H1 (cell line): ENCODE results near the gene LHPP. TPM values are rescaled to one million over a fixed set of nuclear protein-coding genes. Genes with fewer than 3 reads are reported as not detected.

Source experiments
- CTCF ChIA-PET: fragments of 300-600 bp; sonication (Branson Sonifier 250); formaldehyde crosslinking; loops from one replicate; lab custom pipeline; 2021; ENCODE audit not compliant: partially characterized antibody; lab: Charles Lee
- POLR2A ChIA-PET: fragments of 300-600 bp; sonication (Branson Sonifier 250); formaldehyde crosslinking; loops from one replicate; lab custom pipeline; 2021; ENCODE audit warnings: inconsistent platforms; ENCODE audit not compliant: partially characterized antibody; lab: Charles Lee
- DNase-seq, 2 experiments: peaks; one replicate each; pipeline versions ENCODE4 v3.0.0 to v3.0.0-alpha.2; 2010 to 2022; ENCODE audit warnings: low spot score in 2 of 2, low read depth in 1 of 2, mixed read lengths in 1 of 2
- FAIRE-seq: peaks from 2 replicates; lab custom pipeline; 2011; peaks lifted over from hg19 to GRCh38; lab: Jason Lieb, UNC
- H2AFZ ChIP-seq: 2 replicates; pipeline ENCODE4 v1.8.1; 2012; ENCODE audit warnings: low read length, inconsistent platforms
- H2AK5ac ChIP-seq: 2 replicates; pipeline ENCODE4 v1.6.1; 2013; ENCODE audit warnings: low read depth, low read length
- H2BK120ac ChIP-seq: replicated peaks from 2 replicates; pipeline ENCODE3; 2013; ENCODE audit warnings: low read depth, low read length, inconsistent platforms
- H2BK12ac ChIP-seq: 2 replicates; pipeline ENCODE4 v1.6.1; 2013; ENCODE audit warnings: low read depth, low read length
- H2BK15ac ChIP-seq: 2 replicates; pipeline ENCODE4 v1.6.1; 2013; ENCODE audit warnings: low read length
- H2BK20ac ChIP-seq: 2 replicates; pipeline ENCODE4 v1.6.1; 2013; ENCODE audit warnings: low read length
- H2BK5ac ChIP-seq: 2 replicates; pipeline ENCODE4 v1.6.1; 2013; ENCODE audit warnings: low read depth, low read length
- H3K14ac ChIP-seq: 2 replicates; pipeline ENCODE4 v1.6.1; 2013; ENCODE audit warnings: inconsistent platforms; ENCODE audit not compliant: insufficient read length
- H3K18ac ChIP-seq: 2 replicates; pipeline ENCODE4 v1.6.1; 2013; ENCODE audit warnings: low read length; ENCODE audit errors: extremely low read depth
- H3K23ac ChIP-seq: 2 replicates; pipeline ENCODE4 v1.6.1; 2013; ENCODE audit warnings: inconsistent platforms; ENCODE audit not compliant: insufficient read length
- H3K23me2 ChIP-seq: 2 replicates; pipeline ENCODE4 v1.6.1; 2013; ENCODE audit warnings: low read depth, low read length
- H3K27ac ChIP-seq: 2 replicates; pipeline ENCODE4 v1.6.1; 2011; ENCODE audit warnings: low read depth, low read length, inconsistent platforms
- H3K27me3 ChIP-seq, 4 experiments: replicated peaks in 1 of 4; 1 replicate in 1 of 4; 2 replicates in 3 of 4; pipeline versions ENCODE4 v1.6.1 to v1.8.1; 2011 to 2013; ENCODE audit warnings: low read length in 3 of 4, mild to moderate bottlenecking in 3 of 4, inconsistent platforms in 2 of 4, mixed read lengths in 2 of 4, moderate library complexity in 1 of 4; ENCODE audit not compliant: control insufficient read depth in 3 of 4, insufficient read depth in 3 of 4; ENCODE audit errors: extremely low read depth in 1 of 4
- H3K36me3 ChIP-seq, 4 experiments: 2 replicates each; pipeline versions ENCODE4 v1.6.1 to v1.8.1; 2011 to 2013; ENCODE audit warnings: mild to moderate bottlenecking in 4 of 4, low read length in 3 of 4, moderate library complexity in 2 of 4, control low read depth in 1 of 4, inconsistent platforms in 1 of 4; ENCODE audit not compliant: insufficient read depth in 4 of 4, control insufficient read depth in 2 of 4
- H3K4ac ChIP-seq: replicated peaks from 2 replicates; pipeline ENCODE3; 2013; ENCODE audit warnings: low read length, low read depth, mixed read lengths, inconsistent platforms; ENCODE audit not compliant: insufficient read length
- H3K4me1 ChIP-seq, 4 experiments: replicated peaks in 1 of 4; 1 replicate in 1 of 4; 2 replicates in 3 of 4; pipeline versions ENCODE4 v1.6.1 to v1.8.1; 2011 to 2013; ENCODE audit warnings: low read length in 3 of 4, inconsistent platforms in 2 of 4, mixed read lengths in 1 of 4; ENCODE audit not compliant: insufficient read depth in 4 of 4, control insufficient read depth in 3 of 4
- H3K4me2 ChIP-seq, 2 experiments: 2 replicates each; pipeline versions ENCODE4 v1.6.1 to v1.8.1; 2011 to 2013; ENCODE audit warnings: low read depth in 2 of 2, low read length in 2 of 2, control low read depth in 1 of 2, inconsistent platforms in 1 of 2, mild to moderate bottlenecking in 1 of 2; ENCODE audit not compliant: insufficient read depth in 1 of 2
- H3K4me3 ChIP-seq, 4 experiments: fragments of 200-600, 300-600 bp in 1 of 4; sonication (generic), shearing (Covaris generic), sonication (Bioruptor Twin) in 1 of 4; 2 replicates each; pipeline versions ENCODE4 v1.5.1 to v1.8.1; 2011 to 2016; ENCODE audit warnings: low read length in 4 of 4, low read depth in 3 of 4, control low read depth in 2 of 4, inconsistent platforms in 2 of 4, mild to moderate bottlenecking in 2 of 4, mixed read lengths in 1 of 4, moderate library complexity in 1 of 4; ENCODE audit not compliant: insufficient read depth in 2 of 4; ENCODE audit errors: extremely low read depth in 1 of 4
- H3K56ac ChIP-seq: replicated peaks from 2 replicates; pipeline ENCODE3; 2013; ENCODE audit warnings: low read depth, mild to moderate bottlenecking, mixed read lengths, low read length, inconsistent platforms; ENCODE audit not compliant: insufficient read length
- H3K79me1 ChIP-seq: 2 replicates; pipeline ENCODE4 v1.6.1; 2013; ENCODE audit warnings: low read depth, low read length, control low read depth
- H3K79me2 ChIP-seq, 2 experiments: 2 replicates each; pipeline versions ENCODE4 v1.6.1 to v1.8.1; 2012 to 2013; ENCODE audit warnings: low read length in 2 of 2, mild to moderate bottlenecking in 2 of 2, inconsistent platforms in 1 of 2; ENCODE audit not compliant: insufficient read depth in 2 of 2, control insufficient read depth in 1 of 2
- H3K9ac ChIP-seq, 4 experiments: replicated peaks in 1 of 4; 1 replicate in 1 of 4; 2 replicates in 3 of 4; pipeline versions ENCODE4 v1.6.1 to v1.8.1; 2011 to 2013; ENCODE audit warnings: low read depth in 3 of 4, low read length in 3 of 4, control low read depth in 2 of 4, mild to moderate bottlenecking in 2 of 4, moderate library complexity in 2 of 4, inconsistent platforms in 1 of 4; ENCODE audit errors: extremely low read depth in 1 of 4
- H3K9me3 ChIP-seq, 2 experiments: 2 replicates each; pipeline versions ENCODE4 v1.6.1 to v1.8.1; 2012 to 2013; ENCODE audit warnings: mild to moderate bottlenecking in 2 of 2, moderate library complexity in 2 of 2, control low read depth in 1 of 2, inconsistent platforms in 1 of 2, low read depth in 1 of 2, low read length in 1 of 2, mixed read lengths in 1 of 2; ENCODE audit not compliant: insufficient read depth in 2 of 2
- H4K20me1 ChIP-seq, 2 experiments: replicated peaks in 1 of 2; 2 replicates each; pipeline versions ENCODE3 to v1.8.1; 2011 to 2013; ENCODE audit warnings: inconsistent platforms in 2 of 2, low read length in 2 of 2, mild to moderate bottlenecking in 1 of 2; ENCODE audit not compliant: insufficient read depth in 2 of 2, control insufficient read depth in 1 of 2
- H4K5ac ChIP-seq: 2 replicates; pipeline ENCODE4 v1.6.1; 2013; ENCODE audit warnings: low read length, low read depth, mixed read lengths, inconsistent platforms; ENCODE audit not compliant: insufficient read length
- H4K8ac ChIP-seq: 2 replicates; pipeline ENCODE4 v1.8.0; 2013; ENCODE audit warnings: mild to moderate bottlenecking, moderate library complexity, low read length, inconsistent platforms; ENCODE audit not compliant: insufficient read depth; ENCODE audit errors: extremely low read depth
- H4K91ac ChIP-seq: replicated peaks from 2 replicates; pipeline ENCODE3; 2013; ENCODE audit warnings: low read length, mixed read lengths, inconsistent platforms; ENCODE audit not compliant: insufficient read length
- CBX5 ChIP-seq: fragments of 300-800, 300-1000 bp; sonication (generic); IDR thresholded peaks from 2 replicates; pipeline ENCODE4 v1.7.1; 2016; ENCODE audit warnings: antibody characterized with exemption, low read length, low read depth
- EZH2 ChIP-seq: fragments of 200-600 bp; sonication (generic); IDR thresholded peaks from 2 replicates; pipeline ENCODE4 v1.7.1; 2012; ENCODE audit warnings: low read depth, mild to moderate bottlenecking, moderate library complexity, low read length, inconsistent platforms; ENCODE audit not compliant: severe bottlenecking
- HDAC6 ChIP-seq: IDR thresholded peaks from one replicate; pipeline ENCODE4 v1.7.1; 2012; ENCODE audit warnings: low read depth, mild to moderate bottlenecking, inconsistent platforms, low read length, moderate library complexity
- POU5F1 ChIP-seq: IDR thresholded peaks from 2 replicates; pipeline ENCODE4 v1.6.1; 2011; ENCODE audit warnings: low read depth, mild to moderate bottlenecking, low read length, moderate library complexity
- RAD21 ChIP-seq, 2 experiments: IDR thresholded peaks in 1 of 2; conservative IDR thresholded peaks in 1 of 2; 2 replicates each; pipeline ENCODE4 v1.6.1; 2011; ENCODE audit warnings: low read depth in 2 of 2, low read length in 2 of 2, improper control_type of control experiment in 1 of 2, inconsistent platforms in 1 of 2, mild to moderate bottlenecking in 1 of 2, moderate library complexity in 1 of 2
- SAP30 ChIP-seq: fragments of 300-600 bp; sonication (generic); IDR thresholded peaks from 2 replicates; pipeline ENCODE4 v1.7.1; 2012; ENCODE audit warnings: low read length, moderate library complexity, mild to moderate bottlenecking, inconsistent platforms; ENCODE audit not compliant: insufficient read depth, insufficient replicate concordance
- YY1 ChIP-seq: IDR thresholded peaks from 2 replicates; pipeline ENCODE4 v1.6.1; 2011; ENCODE audit warnings: low read depth, mild to moderate bottlenecking, low read length
- WGBS, 2 experiments: shearing (Covaris generic) in 1 of 2; methylation state at CpG; one replicate each; pipeline versions ENCODE4 v1.1.6 to v1.1.7; 2013 to 2015; ENCODE audit warnings: low lambda C conversion rate in 2 of 2, mixed read lengths in 2 of 2, inconsistent platforms in 1 of 2, low coverage in 1 of 2, missing lambda C conversion rate in 1 of 2; ENCODE audit not compliant: insufficient replicate concordance in 2 of 2, insufficient coverage in 1 of 2, insufficient read length in 1 of 2; ENCODE audit errors: extremely low coverage in 1 of 2, missing lambda C conversion rate in 1 of 2; 5-methylcytosine and 5-hydroxymethylcytosine counted together
- long read RNA-seq, 2 experiments: library from RNA in 1 of 2; library from capped mRNA in 1 of 2; stranded (forward); transcript quantifications; one replicate each; pipeline ENCODE4 v2.0.0, GENCODE V29; 2021; ENCODE audit warnings: inconsistent platforms in 1 of 2
- polyA minus RNA-seq, 3 experiments: library from RNA; depleted of rRNA, polyadenylated mRNA; stranded (reverse); fragments of >200 nt; gene quantifications; 1 replicate in 2 of 3; 2 replicates in 1 of 3; pipeline ENCODE4 v1.2.3, GENCODE V29; 2011
- polyA plus RNA-seq, 7 experiments: library from polyadenylated mRNA; depleted of rRNA in 3 of 7; stranded (reverse) in 5 of 7; unstranded in 2 of 7; fragments of >200 nt in 5 of 7; fragments of 200-250 nt in 2 of 7; gene quantifications; 1 replicate in 5 of 7; 2 replicates in 1 of 7; 4 replicates in 1 of 7; pipeline versions ENCODE4 v1.2.1 to v1.2.3, GENCODE V29; 2011 to 2013; ENCODE audit warnings: missing spikeins in 2 of 7, mixed read lengths in 2 of 7
- total RNA-seq: library from RNA; stranded (reverse); fragmentation: NEBNext Ultra II Directional; extraction: Animal tissue kit (Norgen Biotek cat#: 25700); gene quantifications from 2 replicates; pipeline ENCODE4 v1.2.1, GENCODE V29; 2021

Gene LHPP, protein sequence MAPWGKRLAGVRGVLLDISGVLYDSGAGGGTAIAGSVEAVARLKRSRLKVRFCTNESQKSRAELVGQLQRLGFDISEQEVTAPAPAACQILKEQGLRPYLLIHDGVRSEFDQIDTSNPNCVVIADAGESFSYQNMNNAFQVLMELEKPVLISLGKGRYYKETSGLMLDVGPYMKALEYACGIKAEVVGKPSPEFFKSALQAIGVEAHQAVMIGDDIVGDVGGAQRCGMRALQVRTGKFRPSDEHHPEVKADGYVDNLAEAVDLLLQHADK
- 26.0 and 27.5 TPM in 2 replicates for total RNA-seq
- polyA plus RNA-seq (2011; rRNA removed), result 45.0 and 50.5 TPM in 2 replicates
- polyA plus RNA-seq (2011; cell fraction: cytosol; rRNA removed), result 39.2 TPM
- polyA plus RNA-seq (2011; cell fraction: nucleus; rRNA removed), result 40.4 TPM
- polyA plus RNA-seq (2012, experiment 1 of 2), result 20.9 to 42.0 TPM (median 37.2 TPM) in 4 replicates
- polyA plus RNA-seq (2012, experiment 2 of 2), result 36.6 TPM
- 18.9 TPM for polyA plus RNA-seq (2013, experiment 1 of 2)
- polyA plus RNA-seq (2013, experiment 2 of 2), result 18.9 TPM
- polyA minus RNA-seq (2011; rRNA and poly(A)+ RNA removed), result 19.6 and 21.2 TPM in 2 replicates
- 10.4 TPM for polyA minus RNA-seq (2011; cell fraction: cytosol; rRNA and poly(A)+ RNA removed)
- 24.9 TPM for polyA minus RNA-seq (2011; cell fraction: nucleus; rRNA and poly(A)+ RNA removed)
- long read RNA-seq, experiment 1, partial matches to known transcripts, result 15 of 25 reads
- long read RNA-seq, experiment 1, other reads (novel, unspliced or antisense), result 7 of 25 reads
- long read RNA-seq, experiment 2, result 0 reads

- Histone ChIP-seq H3K27ac (no peak within 1 kb of the TSS; the same call in 1 of the 2 replicates), H3K56ac (peak within 1 kb of the TSS; percentile 33)
- FAIRE-seq, result no peak
- TF ChIP-seq SAP30, result no peak
- TF ChIP-seq POU5F1, result no peak
- no peak; a peak in 1 of 4 replicates for TF ChIP-seq RAD21 (IDR thresholded peaks at IDR 0.05 in 1 of 2, conservative IDR thresholded peaks at IDR 0.05 in 1 of 2; ENCODE audit: low read depth in 2 of 2, low read length in 2 of 2)
- peak; percentile 75; the same call in 1 of the 2 replicates for TF ChIP-seq YY1
- TF ChIP-seq EZH2, result no peak
- TF ChIP-seq CBX5, result no peak
- no peak for TF ChIP-seq HDAC6
Measured at GRCh38 chr10:124461642-124462347, at the start of gene LHPP. Gene LHPP (plus strand): TSS chr10:124461823. CDS start chr10:124461863, 40 bp downstream.

More at GRCh38 chr10:124461642-124462347, at the start of gene LHPP:
- peaks cover 5% of the 10 kb centered on the region for H3K23me2 ChIP-seq
- 4% methylated on average over 57 of the region's 81 CpGs; no CpG with 5 or more reads in 1 of the 2 experiments for WGBS, 2 experiments
- no peaks in the 10 kb centered on the region; a peak in 1 of 4 replicates for H3K79me2 ChIP-seq
- H4K91ac ChIP-seq, result peak within 1 kb of the TSS; percentile 97
- POLR2A ChIA-PET, result interaction anchor here (0.6 to 5.4 kb wide), 7 partner anchors 11 to 521 kb away, joined by 3 to 36 read pairs (median 4); partner anchors contain the start of genes NKX1-2 and OAT
- H3K14ac ChIP-seq, result no peak within 1 kb of the TSS
- H3K79me1 ChIP-seq, result no peaks in the 10 kb centered on the region
- peak within 1 kb of the TSS; percentile 45 for H4K8ac ChIP-seq
- H3K9me3 ChIP-seq, result no peaks in the 10 kb centered on the region
- H2BK15ac ChIP-seq, result peak within 1 kb of the TSS; percentile 92; the same call in 1 of the 2 replicates
- peak within 1 kb of the TSS; percentile 78 for H3K18ac ChIP-seq
- H4K5ac ChIP-seq, result peak within 1 kb of the TSS; percentile 96
- peak in 1 of 2 experiments; percentile 92 for DNase-seq
- no peak within 1 kb of the TSS for H2AK5ac ChIP-seq
- peak within 1 kb of the TSS; percentile 43; the same call in 1 of the 2 replicates for H2BK12ac ChIP-seq
- H2AFZ ChIP-seq, result peak within 1 kb of the TSS; percentile 70; the same call in 1 of the 2 replicates
- CTCF ChIA-PET, result interaction anchor here (1.2 to 2.9 kb wide), 5 partner anchors 10 to 71 kb away, joined by 3 to 14 read pairs (median 4); partner anchors contain the start of gene NKX1-2
- H3K9ac ChIP-seq, result peak within 1 kb of the TSS; percentile 35 to 57 (median 43); a peak in 3 of 7 replicates
- H3K4me3 ChIP-seq, result peak within 1 kb of the TSS; percentile 69 to 91 (median 72)
- H3K4me2 ChIP-seq, result peak within 1 kb of the TSS; percentile 59 to 64
- no peak within 1 kb of the TSS for H3K23ac ChIP-seq
- H2BK120ac ChIP-seq, result no peak within 1 kb of the TSS
- peak within 1 kb of the TSS; percentile 68; the same call in 1 of the 2 replicates for H2BK5ac ChIP-seq
- H4K20me1 ChIP-seq, result peaks cover 0 to 4% of the 10 kb centered on the region in 2 experiments
- peak within 1 kb of the TSS; percentile 51; the same call in 1 of the 2 replicates for H2BK20ac ChIP-seq
- no peaks in the 10 kb centered on the region for H3K36me3 ChIP-seq
- no peaks in the 10 kb centered on the region for H3K27me3 ChIP-seq
- peaks cover 11 to 35% (median 22%) of the 10 kb centered on the region in 4 experiments for H3K4me1 ChIP-seq
- peak within 1 kb of the TSS; percentile 35 for H3K4ac ChIP-seq
